ENCODE measurements around the gene ATF2.

ATF2 gene

GRCh38 chr2:175027755-175028154 lies 140.2 kb downstream of the ATF2 start:
- Mint-ChIP-seq H3K9me3 (no peaks in the 10 kb centered on the region), H3K4me1 (peaks cover 7% of the 10 kb centered on the region), H3K27ac (peak overlapping the region in 2 of 3 experiments; percentile 40 to 87), H3K27me3 (ENCODE audit: low read depth) (no peaks in the 10 kb centered on the region), H3K4me3 (no peak overlapping the region), H3K36me3 (ENCODE audit: low read depth) (no peaks in the 10 kb centered on the region)
- TF ChIP-seq CTCF (IDR thresholded peaks at IDR 0.05; ENCODE audit: unreplicated experiment in 3 of 3) = no peak

GRCh38 chr2:175026385-175026784 lies 141.6 kb downstream of the ATF2 start:
- H3K4me1 Mint-ChIP-seq = peaks cover 7% of the 10 kb centered on the region
- H3K4me3 Mint-ChIP-seq = no peak overlapping the region
- H3K27ac Mint-ChIP-seq = no peak overlapping the region
- H3K36me3 Mint-ChIP-seq (ENCODE audit: low read depth) = no peaks in the 10 kb centered on the region
- H3K27me3 Mint-ChIP-seq (ENCODE audit: low read depth) = no peaks in the 10 kb centered on the region
- no peaks in the 10 kb centered on the region for H3K9me3 Mint-ChIP-seq
- TF ChIP-seq CTCF (IDR thresholded peaks at IDR 0.05; ENCODE audit: unreplicated experiment in 3 of 3) = no peak

GRCh38 chr2:175025946-175026345 lies 142.1 kb downstream of the ATF2 start:
- Mint-ChIP-seq H3K27me3 (ENCODE audit: low read depth) (no peaks in the 10 kb centered on the region), H3K36me3 (ENCODE audit: low read depth) (no peaks in the 10 kb centered on the region), H3K9me3 (no peaks in the 10 kb centered on the region), H3K4me1 (peaks cover 7% of the 10 kb centered on the region), H3K27ac (no peak overlapping the region), H3K4me3 (no peak overlapping the region)
- no peak for TF ChIP-seq CTCF (IDR thresholded peaks at IDR 0.05; ENCODE audit: unreplicated experiment in 3 of 3)

- no peak for TF ChIP-seq CTCF (IDR thresholded peaks at IDR 0.05; ENCODE audit: unreplicated experiment in 3 of 3)
- no peaks in the 10 kb centered on the region for H3K36me3 Mint-ChIP-seq (ENCODE audit: low read depth)
- H3K27ac Mint-ChIP-seq = no peak overlapping the region
- no peaks in the 10 kb centered on the region for H3K9me3 Mint-ChIP-seq
- H3K27me3 Mint-ChIP-seq (ENCODE audit: low read depth) = no peaks in the 10 kb centered on the region
- H3K4me1 Mint-ChIP-seq = peaks cover 7% of the 10 kb centered on the region
- no peak overlapping the region for H3K4me3 Mint-ChIP-seq
These were observed 142.8 kb downstream of the ATF2 start for GRCh38 chr2:175025233-175025632.

- H3K27me3 Mint-ChIP-seq (ENCODE audit: low read depth) = no peaks in the 10 kb centered on the region
- TF ChIP-seq CTCF (IDR thresholded peaks at IDR 0.05; ENCODE audit: unreplicated experiment in 3 of 3) = no peak
- peaks cover 4% of the 10 kb centered on the region for H3K4me1 Mint-ChIP-seq
- no peaks in the 10 kb centered on the region for H3K9me3 Mint-ChIP-seq
- H3K4me3 Mint-ChIP-seq = no peak overlapping the region
- H3K27ac Mint-ChIP-seq = no peak overlapping the region
- no peaks in the 10 kb centered on the region for H3K36me3 Mint-ChIP-seq (ENCODE audit: low read depth)
These were observed 145.1 kb downstream of the ATF2 start for GRCh38 chr2:175022923-175023322.

Measured in nephron (organoid).